NCI-H82 treated with DMSO at 0.1 percent for 48 hours (cell line): Measurements from ENCODE around the gene PM20D1.
"Not testable (repeated sequence)": the region's sequence is repeated elsewhere in the genome, so short reads cannot be mapped to it uniquely, and the experiment has no call there.

Experiments used
- DNase-seq: peaks from one replicate; lab custom pipeline; 2025; ENCODE audit not compliant: unreplicated experiment; lab: John Stamatoyannopoulos, UW

The PM20D1 gene, protein sequence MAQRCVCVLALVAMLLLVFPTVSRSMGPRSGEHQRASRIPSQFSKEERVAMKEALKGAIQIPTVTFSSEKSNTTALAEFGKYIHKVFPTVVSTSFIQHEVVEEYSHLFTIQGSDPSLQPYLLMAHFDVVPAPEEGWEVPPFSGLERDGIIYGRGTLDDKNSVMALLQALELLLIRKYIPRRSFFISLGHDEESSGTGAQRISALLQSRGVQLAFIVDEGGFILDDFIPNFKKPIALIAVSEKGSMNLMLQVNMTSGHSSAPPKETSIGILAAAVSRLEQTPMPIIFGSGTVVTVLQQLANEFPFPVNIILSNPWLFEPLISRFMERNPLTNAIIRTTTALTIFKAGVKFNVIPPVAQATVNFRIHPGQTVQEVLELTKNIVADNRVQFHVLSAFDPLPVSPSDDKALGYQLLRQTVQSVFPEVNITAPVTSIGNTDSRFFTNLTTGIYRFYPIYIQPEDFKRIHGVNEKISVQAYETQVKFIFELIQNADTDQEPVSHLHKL

DNA sequence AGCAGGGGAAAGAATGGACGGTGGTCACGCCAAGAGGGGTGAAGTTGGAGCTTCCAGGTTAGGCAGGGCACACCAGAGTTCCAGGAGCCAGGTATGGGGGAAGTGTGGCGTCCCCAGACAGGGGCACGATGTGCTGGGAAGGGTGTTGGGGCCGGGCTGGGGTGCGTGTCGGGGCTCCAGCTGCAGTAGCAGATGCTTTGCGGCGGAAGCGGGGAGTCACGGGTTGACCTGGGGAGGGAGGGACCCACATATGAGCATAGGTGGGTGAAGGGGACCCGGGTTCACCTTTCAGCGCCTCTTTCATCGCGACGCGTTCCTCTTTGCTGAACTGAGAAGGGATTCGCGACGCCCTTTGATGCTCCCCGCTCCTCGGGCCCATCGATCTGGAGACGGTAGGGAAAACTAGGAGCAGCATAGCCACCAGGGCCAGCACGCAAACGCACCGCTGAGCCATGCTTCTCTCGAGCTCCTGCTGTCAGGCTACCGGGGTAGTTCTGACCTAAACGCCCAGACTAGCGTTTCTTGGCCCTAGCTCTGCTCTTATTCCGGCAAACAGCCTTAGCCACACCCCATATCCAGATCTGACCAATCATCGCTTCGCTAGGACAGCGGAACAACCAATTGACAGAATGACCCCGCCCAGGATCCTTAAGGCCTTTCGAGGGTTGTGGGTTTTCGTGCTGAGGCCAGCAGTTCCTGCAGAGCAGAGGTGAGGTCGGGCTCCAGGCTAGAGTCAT is at the start of gene PM20D1:
Gene PM20D1 (minus strand): TSS at position 514 of the 737 bp plus-strand sequence. CDS start 60 bp downstream, at position 454.
- DNase-seq, result no peak

DNA sequence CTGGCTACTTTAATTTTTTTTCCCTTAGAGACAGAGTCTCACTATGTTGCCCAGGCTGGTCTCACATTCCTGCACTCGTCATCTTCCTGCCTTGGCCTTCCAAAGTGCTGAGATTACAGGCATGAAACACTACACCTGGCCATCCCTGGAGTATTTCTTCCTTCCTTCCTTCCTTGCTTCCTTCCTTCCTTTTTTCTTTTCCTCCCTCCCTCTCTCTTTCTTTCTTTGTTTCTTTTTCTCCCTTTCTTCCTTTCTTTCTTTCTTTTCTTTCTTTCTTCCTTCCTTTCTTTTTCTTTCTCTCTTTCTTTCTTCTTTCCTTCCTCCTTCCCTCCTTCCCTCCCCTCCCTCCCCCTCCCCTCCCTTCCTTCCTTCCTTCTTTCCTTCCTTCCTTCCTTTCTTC is 46.4 kb upstream of the PM20D1 start:
- no peak for DNase-seq

DNA sequence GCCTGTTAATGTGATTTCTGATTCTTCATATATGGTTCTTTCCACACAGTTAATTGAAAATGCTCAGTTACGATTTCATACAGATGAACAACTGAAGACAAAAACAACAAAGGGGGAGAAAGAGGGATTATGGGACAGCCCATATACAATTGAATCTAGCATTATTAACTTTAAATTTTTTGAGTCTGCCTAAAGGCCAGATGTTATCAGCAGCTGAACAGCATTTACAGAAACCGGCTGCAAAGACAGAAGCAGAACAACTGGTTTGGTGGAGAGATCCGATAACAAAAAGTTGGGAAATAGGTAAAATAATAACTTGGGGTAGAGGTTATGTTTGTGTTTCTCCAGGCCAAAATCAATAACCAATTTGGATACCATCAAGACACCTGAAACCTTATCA is 44.2 kb upstream of the PM20D1 start:
- not testable (repeated sequence) for DNase-seq

DNA sequence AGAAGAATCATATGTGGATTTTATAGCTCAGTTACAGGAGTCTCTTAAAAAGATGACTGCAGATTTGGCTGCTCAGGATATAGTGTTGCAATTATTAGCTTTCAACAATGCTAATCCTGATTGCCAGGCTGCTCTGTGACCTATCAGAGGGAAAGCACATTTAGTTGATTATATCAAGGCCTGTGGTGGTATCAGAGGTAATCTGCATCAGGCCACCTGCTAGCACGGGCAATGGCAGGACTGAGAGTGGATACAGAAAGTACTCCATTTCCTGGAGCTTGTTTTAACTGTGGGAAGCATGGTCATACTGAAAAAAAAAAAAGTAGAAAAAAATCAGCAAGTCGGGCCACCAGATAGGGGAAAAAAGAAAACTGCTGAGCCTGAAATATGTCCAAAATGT is 42.2 kb upstream of the PM20D1 start:
- peak; percentile 69 for DNase-seq

DNA sequence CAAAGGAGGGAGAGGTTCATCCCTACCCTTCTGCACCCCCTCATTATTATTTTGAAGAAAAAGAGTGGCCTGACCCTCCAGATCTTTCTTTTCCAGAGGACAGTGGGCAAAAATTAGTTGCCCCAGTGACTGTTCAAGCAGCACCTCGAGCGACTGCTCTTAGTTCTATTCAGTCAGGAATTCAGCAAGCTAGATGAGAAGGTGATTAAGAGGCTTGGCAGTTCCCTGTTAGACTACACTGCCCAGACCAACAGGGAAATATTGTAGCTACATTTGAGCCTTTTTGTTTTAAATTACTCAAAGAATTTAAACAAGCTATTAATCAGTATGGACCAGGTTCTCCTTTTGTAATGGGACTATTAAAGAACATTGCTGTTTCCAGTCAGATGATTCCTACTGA is 41.5 kb upstream of the PM20D1 start:
- DNase-seq, result not testable (repeated sequence)

DNA sequence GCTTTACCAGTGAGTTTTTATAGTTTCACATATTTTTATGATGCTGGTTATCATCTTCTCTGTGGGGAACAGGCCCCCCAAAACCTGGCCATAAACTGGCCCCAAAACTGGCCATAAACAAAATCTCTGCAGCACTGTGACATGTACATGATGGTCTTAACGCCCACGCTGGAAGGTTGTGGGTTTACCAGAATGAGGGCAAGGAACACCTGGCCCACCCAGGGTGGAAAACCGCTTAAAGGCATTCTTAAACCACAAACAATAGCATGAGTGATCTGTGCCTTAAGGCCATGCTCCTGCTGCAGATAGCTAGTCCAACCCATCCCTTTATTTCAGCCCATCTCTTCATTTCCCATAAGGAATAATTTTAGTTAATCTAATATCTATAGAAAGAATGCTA is 40.7 kb upstream of the PM20D1 start:
- DNase-seq, result not testable (repeated sequence)

DNA sequence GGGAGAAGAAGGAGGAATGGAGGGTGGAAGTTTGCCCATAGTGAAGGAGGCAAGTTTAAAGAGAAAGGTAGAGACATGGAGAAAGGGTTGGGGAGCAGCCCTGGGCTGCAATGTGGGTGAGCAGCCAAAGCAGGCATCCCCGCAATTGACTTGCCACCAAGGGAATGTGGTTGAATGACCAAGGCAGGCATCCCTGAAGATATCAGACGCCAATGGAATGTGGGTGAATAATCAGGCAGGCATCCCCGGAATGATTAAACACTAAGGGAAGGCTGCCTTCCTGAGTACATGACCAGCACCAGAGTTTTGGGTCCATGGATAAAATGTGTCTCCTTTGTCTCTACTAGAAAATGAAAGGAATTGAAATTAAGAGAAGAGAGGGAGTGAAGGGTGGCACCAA is 39.8 kb upstream of the PM20D1 start:
- DNase-seq, result not testable (repeated sequence)

DNA sequence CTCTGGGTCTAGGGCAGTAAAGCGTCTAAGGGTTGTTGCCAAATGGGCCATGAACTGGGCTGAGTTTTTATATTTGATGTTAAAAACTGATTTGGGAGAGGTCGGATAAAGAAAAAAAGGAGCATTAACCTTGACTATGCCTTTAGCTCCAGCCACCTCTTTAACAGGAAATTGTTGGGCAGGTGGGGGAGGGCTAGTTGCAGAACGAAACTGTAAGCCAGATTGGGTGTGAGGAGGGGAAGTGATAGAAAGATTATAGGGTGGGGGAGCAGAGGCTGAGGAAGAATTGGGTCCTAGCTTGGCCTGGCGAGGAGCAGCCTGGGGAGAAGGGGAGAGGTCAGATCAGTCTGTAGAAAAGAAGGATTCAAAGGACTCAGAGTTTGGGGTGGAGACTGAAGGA is 39.1 kb upstream of the PM20D1 start:
- not testable (repeated sequence) for DNase-seq

DNA sequence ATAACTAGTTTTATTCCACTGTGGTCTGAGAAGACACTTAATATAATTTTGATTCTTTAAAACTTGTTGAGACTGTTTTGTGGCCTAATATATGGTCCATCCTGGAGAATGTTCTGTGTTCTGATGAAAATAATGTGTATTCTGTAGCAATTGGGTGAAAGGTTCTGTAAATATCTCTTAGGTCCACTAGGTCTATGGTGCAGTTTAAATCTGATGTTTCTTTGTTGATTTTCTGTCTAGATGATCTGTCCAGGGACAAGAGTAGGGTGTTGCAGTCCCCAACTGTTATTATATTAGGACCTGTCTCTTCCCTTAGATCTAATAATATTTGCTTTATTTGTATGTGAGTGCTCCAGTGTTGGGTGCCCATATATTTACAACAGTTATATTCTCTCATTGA is 33.9 kb upstream of the PM20D1 start:
- no peak for DNase-seq

DNA sequence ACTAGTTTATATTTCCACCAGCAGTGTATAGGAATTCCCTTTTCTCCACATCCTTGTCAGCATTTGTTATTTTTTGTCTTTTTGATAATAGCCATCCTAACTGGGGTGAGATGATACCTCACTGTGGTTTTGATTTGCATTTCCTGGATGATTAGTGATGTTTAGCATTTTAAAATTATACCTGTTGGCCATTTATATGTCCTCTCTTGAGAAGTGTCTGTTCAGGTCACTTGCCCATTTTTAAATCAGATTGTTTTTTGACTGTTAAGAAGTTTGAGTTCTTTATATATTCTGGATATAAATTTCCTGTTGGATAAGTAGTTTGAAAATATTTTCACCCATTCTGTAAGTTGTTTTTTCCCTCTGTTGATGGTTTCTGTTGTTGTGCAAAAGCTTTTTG is 31.0 kb upstream of the PM20D1 start:
- DNase-seq, result no peak

DNA sequence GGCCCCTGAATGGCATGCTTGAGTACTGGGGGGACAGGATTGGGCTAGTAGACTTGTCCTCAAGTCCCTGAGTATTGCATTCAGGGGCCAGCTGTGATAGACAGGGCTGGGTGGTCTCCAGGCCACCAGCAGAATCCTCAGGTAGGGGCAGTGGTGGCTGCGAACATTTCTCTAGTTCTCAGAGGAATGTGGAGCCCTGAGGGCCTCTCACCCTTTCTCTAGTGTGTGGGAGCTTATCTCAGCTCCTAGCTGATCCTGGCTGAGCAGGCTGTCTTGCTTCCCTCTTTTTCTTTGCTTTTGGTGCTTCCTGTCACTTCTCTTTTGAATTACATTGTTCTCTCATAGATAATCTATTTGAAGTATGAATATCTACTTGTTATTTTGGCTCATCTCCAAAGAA is 30.0 kb upstream of the PM20D1 start:
- no peak for DNase-seq

DNA sequence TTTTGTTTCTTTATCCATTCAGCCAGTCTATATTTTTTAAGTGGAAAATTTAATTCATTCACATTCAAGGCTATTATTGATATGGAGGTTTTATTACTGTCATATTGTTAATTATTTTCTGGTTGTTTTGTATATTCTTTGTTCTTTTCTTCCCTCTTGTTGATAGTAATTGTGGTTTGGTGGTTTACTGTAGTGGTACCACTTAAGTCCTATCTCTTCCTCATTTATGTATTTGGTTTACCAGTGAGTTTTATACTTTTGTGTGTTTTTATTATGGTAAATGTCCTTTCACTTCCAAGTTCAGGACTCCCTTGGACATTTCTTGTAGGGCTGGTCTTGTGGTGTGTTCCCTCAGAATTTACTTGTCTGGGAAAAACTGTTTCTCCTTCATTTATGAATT is 28.1 kb upstream of the PM20D1 start:
- no peak for DNase-seq

DNA sequence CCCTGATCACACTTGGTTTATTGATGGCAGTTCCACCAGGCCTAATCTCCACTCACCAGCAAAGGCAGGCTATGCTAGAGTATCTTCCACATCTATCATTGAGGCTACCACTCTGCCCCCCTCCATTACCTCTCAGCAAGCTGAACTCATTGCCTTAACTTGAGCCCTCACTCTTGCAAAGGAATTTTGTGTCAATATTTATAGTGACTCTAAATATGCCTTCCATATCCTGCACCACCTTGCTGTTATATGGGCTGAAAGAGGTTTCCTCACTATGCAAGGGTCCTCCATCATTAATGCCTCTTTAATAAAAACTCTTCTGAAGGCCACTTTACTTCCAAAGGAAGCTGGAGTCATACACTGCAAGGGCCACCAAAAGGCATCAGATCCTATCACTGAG is 23.2 kb upstream of the PM20D1 start:
- DNase-seq, result not testable (repeated sequence)

DNA sequence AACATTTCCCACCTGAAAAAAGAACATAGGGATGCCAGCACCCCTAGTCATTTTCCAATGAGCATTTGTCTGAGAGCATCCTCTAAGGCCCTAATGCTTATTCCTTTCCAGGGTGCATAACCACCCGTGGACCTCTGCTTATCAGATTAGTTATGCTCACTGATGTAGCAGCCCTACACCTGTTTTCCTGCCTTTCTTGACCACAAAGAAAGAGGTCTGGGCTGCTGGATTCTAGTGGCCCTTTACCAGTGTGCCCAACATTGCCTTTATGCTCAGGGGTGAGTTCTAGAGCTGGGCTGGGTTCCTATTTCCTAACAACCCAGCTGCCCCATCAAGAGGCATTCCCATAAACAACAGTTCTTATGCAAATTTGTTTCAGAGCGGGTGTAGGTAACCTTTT is 20.3 kb upstream of the PM20D1 start:
- DNase-seq, result no peak

DNA sequence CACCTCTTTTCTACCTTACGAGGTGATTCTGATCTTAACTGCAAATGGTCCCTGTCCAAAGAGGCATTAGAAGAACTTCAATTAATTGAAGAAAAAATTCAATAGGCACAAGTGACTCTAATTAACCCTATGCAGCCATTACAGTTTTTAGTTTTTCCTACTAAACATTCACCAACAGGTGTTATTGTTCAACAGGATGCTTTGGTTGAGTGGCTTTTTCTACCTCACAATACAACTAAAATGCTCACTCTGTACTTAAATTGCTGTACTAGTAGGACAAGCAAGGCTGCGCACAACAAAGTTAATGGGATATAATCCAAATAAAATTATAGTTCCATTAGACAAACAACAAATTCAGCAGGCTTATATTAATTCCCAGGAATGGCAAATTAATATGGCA is 11.6 kb upstream of the PM20D1 start:
- DNase-seq, result no peak

DNA sequence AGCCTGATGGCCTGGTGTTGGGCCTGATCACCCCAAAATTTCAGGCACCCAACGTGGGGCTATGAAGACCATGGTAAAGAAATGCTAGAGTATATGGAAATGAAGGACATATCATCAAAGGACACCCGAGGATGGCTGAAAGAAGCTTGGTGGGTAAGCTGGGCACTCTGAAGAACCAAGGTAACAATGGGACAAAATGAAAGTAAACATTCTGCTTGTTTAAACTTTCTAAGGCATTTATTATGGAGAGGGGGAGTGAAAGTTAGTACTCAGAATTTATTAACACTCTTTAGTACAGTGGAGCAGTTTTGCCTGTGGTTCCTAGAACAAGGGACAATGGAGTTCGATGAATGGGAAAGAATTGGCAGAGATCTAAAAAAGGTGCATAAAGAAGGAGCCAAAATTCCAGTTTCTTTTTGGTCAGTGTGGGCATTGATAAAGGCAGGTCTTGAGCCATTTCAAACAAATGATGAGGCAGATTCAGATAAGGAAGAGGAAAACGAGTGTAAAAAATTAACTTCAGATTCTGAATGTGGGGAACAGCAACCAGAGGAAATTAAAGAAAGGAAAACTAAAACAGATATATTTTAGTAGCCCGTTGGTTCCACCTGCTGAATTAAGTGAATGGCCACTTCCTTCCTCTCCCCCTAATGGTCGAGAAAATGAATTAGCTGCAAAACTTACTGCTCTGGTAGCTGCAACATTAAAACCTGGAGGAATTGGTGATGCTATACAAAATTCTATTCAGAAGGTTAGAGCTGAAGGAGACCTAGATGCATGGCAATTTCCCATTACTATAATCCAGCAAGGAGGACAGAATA is 8.4 kb upstream of the PM20D1 start:
- DNase-seq, result no peak

DNA sequence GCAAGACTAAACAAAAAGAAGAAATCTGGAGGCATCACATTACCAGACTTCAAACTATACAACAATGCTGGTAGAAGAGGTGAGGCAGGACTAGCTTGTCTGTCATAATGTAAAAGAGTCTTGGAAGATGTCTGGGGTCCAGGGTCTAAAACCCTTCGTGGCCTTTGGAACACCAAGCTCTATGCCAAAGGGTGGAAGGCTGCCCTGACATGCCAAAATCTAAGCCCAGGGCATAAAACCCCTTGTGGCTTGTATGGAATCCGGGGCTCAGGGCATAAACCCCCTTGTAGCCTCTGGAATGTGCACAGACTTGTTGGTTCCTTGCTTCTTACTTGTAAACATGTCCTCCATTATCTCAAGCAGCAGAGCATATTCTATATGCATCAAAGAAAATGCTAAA is 7.6 kb upstream of the PM20D1 start:
- not testable (repeated sequence) for DNase-seq

DNA sequence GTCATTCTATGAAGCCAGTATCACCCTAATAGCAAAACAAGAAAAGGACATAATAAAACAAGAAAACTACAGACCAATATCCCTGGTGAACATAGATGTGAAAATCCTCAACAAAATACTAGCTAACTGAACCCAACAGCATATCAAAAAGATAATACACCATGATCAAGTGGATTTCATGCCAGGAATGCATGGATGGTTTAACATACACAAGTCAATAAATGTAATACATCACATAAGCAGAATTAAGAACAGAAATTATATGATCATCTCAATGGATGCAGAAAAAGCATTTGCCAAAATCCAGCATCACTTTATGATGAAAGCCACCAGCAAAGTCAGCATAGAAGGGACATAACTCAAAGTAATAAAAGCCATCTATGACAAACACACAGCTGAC is 6.5 kb upstream of the PM20D1 start:
- DNase-seq, result no peak

DNA sequence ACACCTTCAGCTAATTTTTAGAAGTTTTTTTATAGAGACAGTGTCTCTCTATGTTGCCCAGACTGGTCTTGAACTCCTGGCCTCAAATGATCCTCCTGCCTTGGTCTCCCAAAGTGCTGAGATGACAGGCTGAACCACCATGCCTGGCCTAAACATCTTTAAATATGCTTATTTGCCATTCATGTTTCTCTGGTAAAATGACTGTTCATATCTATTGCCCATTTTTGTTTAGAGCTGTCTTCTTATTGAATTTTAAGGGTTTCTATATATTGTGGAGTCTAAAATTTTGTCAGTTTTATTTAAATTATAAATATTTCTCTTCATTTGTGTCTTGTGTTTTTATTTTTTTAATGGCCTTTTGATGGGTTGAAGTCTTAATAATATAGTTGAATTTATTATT is 3.0 kb upstream of the PM20D1 start:
- no peak for DNase-seq

DNA sequence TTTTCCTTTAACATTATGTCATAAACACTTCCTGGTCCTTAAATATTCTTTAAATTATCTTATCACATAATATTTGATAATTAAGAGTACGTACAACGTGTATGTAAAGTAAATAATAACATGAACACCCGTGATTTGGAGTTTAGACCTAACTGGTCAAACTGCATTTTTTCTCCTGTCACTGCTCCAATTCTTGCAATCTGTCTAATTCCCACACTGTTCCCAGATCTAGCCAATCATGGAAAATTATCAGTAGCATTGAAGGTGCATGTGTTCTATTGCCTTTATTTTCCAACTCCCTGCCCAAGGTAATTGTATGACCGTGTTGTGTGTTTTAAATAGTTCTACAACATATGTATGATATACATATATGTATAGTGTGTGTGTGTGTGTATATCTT is 2.1 kb upstream of the PM20D1 start:
- no peak for DNase-seq
